Activated T-cell treated with anti-CD3 and anti-CD28 coated beads, Interleukin-2, amount 50 U/mL, for 24 hours (primary cell): ENCODE measurements around the gene FAM168B.
"Not testable (repeated sequence)": the region's sequence is repeated elsewhere in the genome, so short reads cannot be mapped to it uniquely, and the experiment has no call there.

Experiments used
- DNase-seq: peaks from one replicate; pipeline ENCODE4 v3.0.0-alpha.2; 2020
- H3K27ac Mint-ChIP-seq: 2 replicates; pipeline ENCODE4 v1.8.0; 2020; ENCODE audit warnings: mild to moderate bottlenecking, mixed read lengths
- H3K27me3 Mint-ChIP-seq: 2 replicates; pipeline ENCODE4 v1.8.0; 2020; ENCODE audit warnings: mixed read lengths
- H3K36me3 Mint-ChIP-seq: 2 replicates; pipeline ENCODE4 v1.8.0; 2020; ENCODE audit warnings: low read depth, mixed read lengths
- H3K4me1 Mint-ChIP-seq: 2 replicates; pipeline ENCODE4 v1.8.0; 2020; ENCODE audit warnings: low read depth, mixed read lengths
- H3K4me3 Mint-ChIP-seq: 2 replicates; pipeline ENCODE4 v1.8.0; 2020; ENCODE audit warnings: mild to moderate bottlenecking, moderate library complexity, mixed read lengths
- H3K9me3 Mint-ChIP-seq: 2 replicates; pipeline ENCODE4 v1.8.0; 2020; ENCODE audit warnings: mixed read lengths

FAM168B gene

GRCh38 chr2:131077966-131078365 is 15.3 kb downstream of the FAM168B start:
- H3K4me3 Mint-ChIP-seq = no peak overlapping the region
- peaks cover 58% of the 10 kb centered on the region for H3K4me1 Mint-ChIP-seq
- peaks cover 97% of the 10 kb centered on the region for H3K36me3 Mint-ChIP-seq
- no peaks in the 10 kb centered on the region for H3K27me3 Mint-ChIP-seq
- no peaks in the 10 kb centered on the region for H3K9me3 Mint-ChIP-seq
- H3K27ac Mint-ChIP-seq = peak overlapping the region; percentile 4
- DNase-seq = no peak

GRCh38 chr2:131077182-131077846 is 15.9 kb downstream of the FAM168B start:
- H3K27me3 Mint-ChIP-seq = no peaks in the 10 kb centered on the region
- H3K9me3 Mint-ChIP-seq = no peaks in the 10 kb centered on the region
- peaks cover 97% of the 10 kb centered on the region for H3K36me3 Mint-ChIP-seq
- peak overlapping the region; percentile 64 for H3K27ac Mint-ChIP-seq
- peaks cover 54% of the 10 kb centered on the region for H3K4me1 Mint-ChIP-seq
- no peak overlapping the region for H3K4me3 Mint-ChIP-seq
- no peak for DNase-seq

GRCh38 chr2:131076707-131077106 is 16.6 kb downstream of the FAM168B start:
- no peak overlapping the region for H3K4me3 Mint-ChIP-seq
- H3K36me3 Mint-ChIP-seq = peaks cover 96% of the 10 kb centered on the region
- peaks cover 52% of the 10 kb centered on the region for H3K4me1 Mint-ChIP-seq
- H3K27ac Mint-ChIP-seq = peak overlapping the region; percentile 64
- no peaks in the 10 kb centered on the region for H3K9me3 Mint-ChIP-seq
- no peaks in the 10 kb centered on the region for H3K27me3 Mint-ChIP-seq
- no peak for DNase-seq

- H3K27ac Mint-ChIP-seq, H3K4me3 Mint-ChIP-seq, H3K27me3 Mint-ChIP-seq, DNase-seq, H3K9me3 Mint-ChIP-seq: not testable (repeated sequence)
- H3K36me3 Mint-ChIP-seq = peaks cover 96% of the 10 kb centered on the region
- H3K4me1 Mint-ChIP-seq = peaks cover 49% of the 10 kb centered on the region
These were observed 17.7 kb downstream of the FAM168B start for GRCh38 chr2:131075578-131075977.

GRCh38 chr2:131068172-131068571 is 25.1 kb downstream of the FAM168B start:
- H3K4me1 Mint-ChIP-seq = peaks cover 40% of the 10 kb centered on the region
- not testable (repeated sequence) for DNase-seq, H3K27ac Mint-ChIP-seq, H3K27me3 Mint-ChIP-seq, H3K4me3 Mint-ChIP-seq, H3K9me3 Mint-ChIP-seq
- peaks cover 88% of the 10 kb centered on the region for H3K36me3 Mint-ChIP-seq

GRCh38 chr2:131067465-131068125 is 25.7 kb downstream of the FAM168B start:
- Mint-ChIP-seq H3K36me3 (peaks cover 86% of the 10 kb centered on the region), H3K4me3 (no peak overlapping the region), H3K27ac (peak overlapping the region; percentile 20), H3K4me1 (peaks cover 42% of the 10 kb centered on the region), H3K27me3 (no peaks in the 10 kb centered on the region), H3K9me3 (no peaks in the 10 kb centered on the region)
- DNase-seq = no peak

- Mint-ChIP-seq H3K9me3 (no peaks in the 10 kb centered on the region), H3K4me1 (peaks cover 44% of the 10 kb centered on the region), H3K27ac (peak overlapping the region; percentile 33), H3K4me3 (no peak overlapping the region), H3K36me3 (peaks cover 84% of the 10 kb centered on the region), H3K27me3 (no peaks in the 10 kb centered on the region)
- no peak for DNase-seq
These were observed 28.4 kb downstream of the FAM168B start for GRCh38 chr2:131064589-131065512.

- no peak for DNase-seq
- Mint-ChIP-seq H3K27ac (peak overlapping the region; percentile 62), H3K9me3 (no peaks in the 10 kb centered on the region), H3K4me1 (peaks cover 47% of the 10 kb centered on the region), H3K36me3 (peaks cover 84% of the 10 kb centered on the region), H3K27me3 (no peaks in the 10 kb centered on the region), H3K4me3 (no peak overlapping the region)
These were observed 29.6 kb downstream of the FAM168B start for GRCh38 chr2:131063501-131064283.

- H3K4me3 Mint-ChIP-seq = no peak overlapping the region
- H3K36me3 Mint-ChIP-seq = peaks cover 88% of the 10 kb centered on the region
- H3K27me3 Mint-ChIP-seq = no peaks in the 10 kb centered on the region
- DNase-seq = no peak
- H3K9me3 Mint-ChIP-seq = no peaks in the 10 kb centered on the region
- peak overlapping the region; percentile 12 for H3K27ac Mint-ChIP-seq
- peaks cover 42% of the 10 kb centered on the region for H3K4me1 Mint-ChIP-seq
These were observed 34.3 kb downstream of the FAM168B start for GRCh38 chr2:131058920-131059319.

- Mint-ChIP-seq H3K27ac (peak overlapping the region; percentile 71), H3K36me3 (peaks cover 89% of the 10 kb centered on the region), H3K4me3 (no peak overlapping the region), H3K9me3 (no peaks in the 10 kb centered on the region), H3K4me1 (peaks cover 39% of the 10 kb centered on the region), H3K27me3 (no peaks in the 10 kb centered on the region)
- no peak for DNase-seq
These were observed 34.9 kb downstream of the FAM168B start for GRCh38 chr2:131058214-131058843.

GRCh38 chr2:131056932-131057287 is 36.4 kb downstream of the FAM168B start:
- Mint-ChIP-seq H3K36me3 (peaks cover 91% of the 10 kb centered on the region), H3K27me3 (no peaks in the 10 kb centered on the region), H3K4me3 (no peak overlapping the region), H3K4me1 (peaks cover 30% of the 10 kb centered on the region), H3K27ac (peak overlapping the region; percentile 1), H3K9me3 (no peaks in the 10 kb centered on the region)
- DNase-seq = no peak

GRCh38 chr2:131056204-131056931 is 36.9 kb downstream of the FAM168B start:
- no peak for DNase-seq
- no peak overlapping the region for H3K4me3 Mint-ChIP-seq
- H3K27me3 Mint-ChIP-seq = no peaks in the 10 kb centered on the region
- peaks cover 92% of the 10 kb centered on the region for H3K36me3 Mint-ChIP-seq
- H3K27ac Mint-ChIP-seq = peak overlapping the region; percentile 5
- no peaks in the 10 kb centered on the region for H3K9me3 Mint-ChIP-seq
- H3K4me1 Mint-ChIP-seq = peaks cover 28% of the 10 kb centered on the region
